ENCODE results near the gene RNF213. TPM values are rescaled to one million over a fixed set of nuclear protein-coding genes. Genes with fewer than 3 reads are reported as not detected.

The RNF213 gene
- polyA plus RNA-seq, 3 donors, result 54.7 to 107 (median 104) TPM

GRCh38 chr17:80446645-80447405, 186.2 kb downstream of the RNF213 start:
- DNase-seq, result no peak

GRCh38 chr17:80447790-80448189, 187.1 kb downstream of the RNF213 start:
- no peak for DNase-seq

Other genes with a start within 250 kb of the RNF213 start
- gene TBC1D16, start 225.0 kb upstream of the RNF213 start, polyA plus RNA-seq (ENCODE audit: insufficient read length in 3 of 3), result 10 to 100 TPM; 32.7 to 44.9 (median 36.6) TPM
- gene CCDC40, start 224.2 kb upstream of the RNF213 start, polyA plus RNA-seq (ENCODE audit: insufficient read length in 3 of 3), result 10 to 100 TPM; 10.9 to 22.2 (median 18.2) TPM
- 10 to 100 TPM; 47.2 to 64.0 (median 48.2) TPM for gene GAA, start 159.3 kb upstream of the RNF213 start, polyA plus RNA-seq (ENCODE audit: insufficient read length in 3 of 3)
- 100 to 1,000 TPM; 103 to 115 (median 114) TPM for gene EIF4A3, start 113.7 kb upstream of the RNF213 start, polyA plus RNA-seq (ENCODE audit: insufficient read length in 3 of 3)
- 1 to 10 TPM; 1.1 to 2.2 (median 2.1) TPM for gene CARD14, start 90.8 kb upstream of the RNF213 start, polyA plus RNA-seq (ENCODE audit: insufficient read length in 3 of 3)
- 10 to 100 TPM; 35.8 to 52.6 (median 47.8) TPM for gene SGSH, start 40.5 kb upstream of the RNF213 start, polyA plus RNA-seq (ENCODE audit: insufficient read length in 3 of 3)
- 10 to 100 TPM; 23.6 to 32.1 (median 30.8) TPM for gene SLC26A11, start 40.4 kb upstream of the RNF213 start, polyA plus RNA-seq (ENCODE audit: insufficient read length in 3 of 3)
- 10 to 100 TPM; 31.5 to 48.3 (median 44.4) TPM for gene ENDOV, start 154.3 kb downstream of the RNF213 start, polyA plus RNA-seq (ENCODE audit: insufficient read length in 3 of 3)
- 1 to 10 TPM; 1.1 to 1.4 (median 1.4) TPM for gene NPTX1, start 215.8 kb downstream of the RNF213 start, polyA plus RNA-seq (ENCODE audit: insufficient read length in 3 of 3)

Measured in renal pelvis (tissue), 4 donors.